Activated CD8-positive, alpha-beta memory T cell treated with anti-CD3 and anti-CD28 coated beads, Interleukin-2, amount 50 U/mL, for 24 hours (primary cell): ENCODE measurements around the gene SERPINB13.

Experiments
- DNase-seq: peaks from one replicate; pipeline ENCODE4 v3.0.0-alpha.2; 2020; ENCODE audit errors: extremely low read depth

SERPINB13 gene

DNA sequence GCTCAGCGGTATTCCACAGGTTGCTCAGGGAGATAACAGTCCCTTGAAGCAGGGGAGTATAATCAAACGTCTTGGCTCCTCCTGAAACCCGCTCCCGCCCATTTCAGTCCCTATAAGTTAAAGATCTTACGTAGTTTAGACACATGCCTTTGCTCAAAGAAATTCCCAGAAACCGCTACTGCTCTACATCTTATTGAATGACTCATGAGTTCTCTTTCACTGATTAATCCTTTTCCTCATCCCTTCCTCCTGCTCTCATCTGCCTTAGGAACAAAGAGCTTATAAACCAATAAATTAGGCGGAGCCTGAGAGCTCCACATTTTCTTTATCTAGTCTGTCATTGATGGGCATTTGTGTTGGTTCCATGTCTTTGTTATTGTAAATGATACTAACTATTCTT lies 61.1 kb downstream of the SERPINB13 start:
- no peak for DNase-seq
